Smooth muscle cell (in vitro differentiated cells): ENCODE data around the gene OR56B4. TPM values are rescaled to one million over a fixed set of nuclear protein-coding genes. Genes with fewer than 3 reads are reported as not detected.

ENCODE experiments used
- DNase-seq: peaks from one replicate; lab custom pipeline; 2025; ENCODE audit not compliant: unreplicated experiment; lab: John Stamatoyannopoulos, UW
- H2AFZ ChIP-seq: fragments of 200-600 bp; sonication (generic); 2 replicates; pipeline ENCODE4 v1.6.0; 2016; ENCODE audit warnings: antibody characterized with exemption, low read depth, mild to moderate bottlenecking
- H3F3A ChIP-seq: fragments of 200-600 bp; sonication (generic); 2 replicates; pipeline ENCODE4 v1.6.0; 2017; ENCODE audit warnings: antibody characterized with exemption, low read depth
- H3K27ac ChIP-seq: fragments of 200-600 bp; sonication (generic); 2 replicates; pipeline ENCODE4 v1.5.1; 2016; ENCODE audit warnings: low read depth, mild to moderate bottlenecking
- H3K27me3 ChIP-seq: fragments of 200-600 bp; sonication (generic); 2 replicates; pipeline ENCODE4 v1.6.1; 2016; ENCODE audit warnings: low read depth, mild to moderate bottlenecking
- H3K36me3 ChIP-seq: fragments of 200-600 bp; sonication (generic); 2 replicates; pipeline ENCODE4 v1.5.1; 2016; ENCODE audit warnings: low read depth
- H3K4me1 ChIP-seq: fragments of 200-600 bp; sonication (generic); 2 replicates; pipeline ENCODE4 v1.5.1; 2016; ENCODE audit warnings: low read depth
- H3K4me2 ChIP-seq: fragments of 200-600 bp; sonication (generic); 2 replicates; pipeline ENCODE4 v1.6.0; 2016; ENCODE audit warnings: mild to moderate bottlenecking
- H3K4me3 ChIP-seq: fragments of 200-600 bp; sonication (generic); 2 replicates; pipeline ENCODE4 v1.5.1; 2016; ENCODE audit warnings: mild to moderate bottlenecking
- H3K79me2 ChIP-seq: fragments of 200-600 bp; sonication (generic); 2 replicates; pipeline ENCODE4 v1.6.0; 2016; ENCODE audit warnings: low read depth, mild to moderate bottlenecking
- H3K9ac ChIP-seq: fragments of 200-600 bp; sonication (generic); 2 replicates; pipeline ENCODE4 v1.6.0; 2016; ENCODE audit warnings: low read depth
- H3K9me3 ChIP-seq: fragments of 200-600 bp; sonication (generic); replicated peaks from 2 replicates; pipeline ENCODE4 v1.5.1; 2016; ENCODE audit warnings: low read depth
- H4K20me1 ChIP-seq: fragments of 200-600 bp; sonication (generic); 2 replicates; pipeline ENCODE4 v1.6.0; 2016; ENCODE audit warnings: low read depth
- CTCF ChIP-seq: fragments of 200-600 bp; sonication (generic); IDR thresholded peaks from 2 replicates; pipeline ENCODE4 v1.5.1; 2017; ENCODE audit warnings: borderline replicate concordance, mild to moderate bottlenecking, antibody characterized with exemption; ENCODE audit not compliant: insufficient read depth, poor library complexity, severe bottlenecking
- WGBS: methylation state at CpG from one replicate; pipeline ENCODE4 v1.1.7; 2016; ENCODE audit warnings: low lambda C conversion rate; 5-methylcytosine and 5-hydroxymethylcytosine counted together
- polyA plus RNA-seq: library from polyadenylated mRNA; unstranded; fragments of >200 nt; fragmentation: Nextera tagmentation; extraction: Ambion mirVana; gene quantifications from 2 replicates; pipeline ENCODE4 v1.2.1, GENCODE V29; 2016
- total RNA-seq: library from RNA; depleted of rRNA; stranded (reverse); fragments of >200 nt; gene quantifications from 2 replicates; pipeline ENCODE4 v1.2.3, GENCODE V29; 2014

The OR56B4 gene
- total and polyA plus RNA-seq, 2 experiments from 2014 or later: not detected

GRCh38 chr11:6077723-6078122 is 29.8 kb upstream of the OR56B4 start:
- Histone ChIP-seq H3K4me3 (no peak overlapping the region), H3K27me3 (no peaks in the 10 kb centered on the region), H2AFZ (no peak overlapping the region), H3K27ac (no peak overlapping the region), H3K4me2 (no peak overlapping the region), H4K20me1 (no peaks in the 10 kb centered on the region), H3F3A (no peaks in the 10 kb centered on the region), H3K4me1 (no peaks in the 10 kb centered on the region), H3K9ac (no peak overlapping the region), H3K9me3 (no peaks in the 10 kb centered on the region), H3K79me2 (no peaks in the 10 kb centered on the region), H3K36me3 (no peaks in the 10 kb centered on the region)
- WGBS: 70% methylated on average over 6 of the region's 6 CpGs
- TF ChIP-seq CTCF: no peak
- DNase-seq: no peak

GRCh38 chr11:6079463-6079862 is 28.0 kb upstream of the OR56B4 start:
- Histone ChIP-seq H3K4me2 (no peak overlapping the region), H3F3A (no peaks in the 10 kb centered on the region), H3K4me1 (no peaks in the 10 kb centered on the region), H3K4me3 (no peak overlapping the region), H3K79me2 (no peaks in the 10 kb centered on the region), H3K9ac (no peak overlapping the region), H3K36me3 (no peaks in the 10 kb centered on the region), H3K27ac (no peak overlapping the region), H3K27me3 (no peaks in the 10 kb centered on the region), H3K9me3 (no peaks in the 10 kb centered on the region), H4K20me1 (no peaks in the 10 kb centered on the region), H2AFZ (no peak overlapping the region)
- 86% methylated on average over 4 of the region's 4 CpGs for WGBS
- TF ChIP-seq CTCF: no peak
- DNase-seq: no peak

- no peak overlapping the region for H3K4me3 ChIP-seq
Observed at GRCh38 chr11:6083129-6083528, 24.4 kb upstream of the OR56B4 start.

More at GRCh38 chr11:6083129-6083528, 24.4 kb upstream of the OR56B4 start:
- Histone ChIP-seq H3K4me2 (no peak overlapping the region), H3K79me2 (no peaks in the 10 kb centered on the region), H3K27me3 (no peaks in the 10 kb centered on the region), H3F3A (no peaks in the 10 kb centered on the region), H3K9me3 (no peaks in the 10 kb centered on the region), H3K9ac (no peak overlapping the region), H4K20me1 (no peaks in the 10 kb centered on the region), H3K36me3 (no peaks in the 10 kb centered on the region), H3K4me1 (no peaks in the 10 kb centered on the region), H3K27ac (no peak overlapping the region), H2AFZ (no peak overlapping the region)
- TF ChIP-seq CTCF: no peak
- 91% methylated on average over 2 of the region's 2 CpGs for WGBS
- no peak for DNase-seq
